NCI-H1092 treated with DMSO at 0.1 percent for 48 hours (cell line): ENCODE data around the gene LY6G6D.

ENCODE experiments used
- DNase-seq: peaks from one replicate; lab custom pipeline; 2025; lab: John Stamatoyannopoulos, UW

LY6G6D gene

DNA sequence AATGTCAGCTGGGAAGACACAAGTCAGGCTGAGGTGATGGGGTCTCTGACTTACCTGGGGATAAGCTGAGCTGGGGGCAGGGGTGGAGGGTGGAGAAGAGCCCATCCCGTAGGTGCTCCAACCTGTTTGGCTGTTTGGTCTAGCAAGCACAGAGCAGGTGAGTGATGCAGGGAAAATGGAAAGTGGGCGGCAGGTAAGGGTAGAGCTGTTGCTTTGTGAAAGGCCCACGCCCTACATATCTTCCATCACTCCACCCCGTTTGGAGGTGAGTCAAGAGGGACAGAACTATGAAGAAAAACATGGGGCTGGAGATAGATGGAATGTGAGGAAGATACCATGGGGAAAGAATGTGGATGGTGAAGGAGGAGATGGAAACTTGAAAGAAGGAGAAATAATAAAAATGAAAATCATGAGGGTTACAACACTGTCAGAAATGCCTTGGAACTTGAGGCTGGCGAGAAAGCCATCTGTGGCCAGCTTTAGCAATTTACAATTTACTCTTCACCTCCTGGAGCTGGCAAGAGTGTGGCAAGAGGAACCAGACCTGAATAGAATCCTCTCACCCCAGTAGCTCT, 5.1 kb downstream of the LY6G6D start:
- DNase-seq: no peak

DNA sequence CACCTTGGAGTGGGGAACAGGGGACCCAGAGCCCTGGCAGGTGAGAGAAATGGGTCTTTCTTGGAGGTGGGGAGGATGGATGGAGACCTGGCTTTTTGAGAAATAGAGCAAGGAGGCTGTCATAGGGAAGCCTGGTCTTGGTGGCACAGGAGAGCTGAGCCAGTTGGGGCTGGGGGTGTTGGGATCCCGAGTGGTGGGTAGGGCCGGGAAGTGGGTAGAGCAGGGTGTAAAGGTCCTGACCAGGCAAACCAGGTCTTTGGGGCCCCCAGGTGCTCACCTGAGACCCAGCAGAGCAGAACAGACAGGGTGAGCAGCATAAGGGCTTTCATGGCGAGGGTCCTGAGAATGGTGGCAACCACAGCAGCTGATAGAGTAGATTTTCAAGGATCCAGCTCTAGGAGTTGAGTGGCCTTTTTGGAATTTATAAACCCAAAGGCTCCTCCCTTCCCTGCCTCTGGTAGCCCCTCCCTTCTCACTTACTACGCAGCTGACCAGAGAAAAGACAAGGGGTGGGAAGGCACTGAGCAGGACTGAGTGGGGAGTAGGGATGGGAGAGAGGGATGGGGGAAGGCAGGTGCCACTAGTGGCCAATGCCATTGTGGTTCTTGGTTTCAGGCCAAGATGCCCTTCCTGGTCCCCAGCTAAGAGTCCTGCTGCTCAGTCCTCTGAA, 6.3 kb downstream of the LY6G6D start, which contains the start of gene LY6G6C:
Gene LY6G6C, minus strand, starts transcription at position 396 of the 670 bp plus-strand sequence. Its CDS starts 67 bp downstream, at position 329.
- no peak for DNase-seq

DNA sequence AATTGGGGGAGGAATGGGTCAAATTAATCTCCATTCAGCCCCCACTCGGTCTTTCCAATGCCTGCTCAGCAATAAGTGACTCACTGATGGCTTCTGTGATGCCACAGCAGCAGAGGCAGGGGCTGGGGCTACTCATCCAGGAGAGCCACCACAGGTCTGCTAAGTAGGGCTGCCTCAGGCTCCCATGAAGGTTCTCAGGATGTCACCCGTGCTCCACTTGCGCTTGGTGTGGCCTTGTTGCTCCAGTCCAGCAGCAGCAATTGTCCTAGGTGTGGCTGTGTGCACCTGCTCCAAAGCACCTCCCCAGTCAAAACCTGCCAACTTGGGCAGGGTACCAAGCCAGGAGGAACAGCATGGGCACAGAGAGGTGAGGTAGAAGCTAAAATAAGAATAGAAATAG, 7.0 kb downstream of the LY6G6D start:
- DNase-seq: no peak

DNA sequence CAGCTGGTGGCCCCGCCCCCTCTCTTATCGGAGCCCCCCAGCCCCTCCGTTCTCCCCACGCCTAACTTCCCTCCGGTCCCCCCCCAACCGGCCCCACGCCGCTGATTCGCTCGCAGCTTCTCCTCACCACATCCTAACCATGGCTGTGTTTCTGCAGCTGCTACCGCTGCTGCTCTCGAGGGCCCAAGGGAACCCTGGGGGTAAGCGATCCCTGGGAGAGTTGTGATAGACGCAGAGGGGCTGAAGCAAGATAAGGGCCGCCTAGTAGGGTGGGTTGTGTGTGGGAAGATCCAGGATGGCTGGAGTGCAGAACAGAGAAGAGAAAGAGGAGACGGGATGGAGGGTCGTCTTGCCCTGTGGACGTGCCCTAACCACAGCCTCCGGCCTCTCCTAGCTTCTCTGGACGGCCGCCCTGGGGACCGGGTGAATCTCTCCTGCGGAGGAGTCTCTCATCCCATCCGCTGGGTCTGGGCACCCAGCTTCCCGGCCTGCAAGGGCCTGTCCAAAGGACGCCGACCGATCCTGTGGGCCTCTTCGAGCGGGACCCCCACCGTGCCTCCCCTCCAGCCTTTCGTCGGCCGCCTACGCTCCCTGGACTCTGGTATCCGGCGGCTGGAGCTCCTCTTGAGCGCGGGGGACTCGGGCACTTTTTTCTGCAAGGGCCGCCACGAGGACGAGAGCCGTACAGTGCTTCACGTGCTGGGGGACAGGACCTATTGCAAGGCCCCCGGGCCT, 8.3 kb downstream of the LY6G6D start, which contains the start of gene MPIG6B:
Gene MPIG6B, plus strand, starts transcription at position 129 of the 735 bp plus-strand sequence. Its CDS starts 11 bp downstream, at position 140.
- no peak for DNase-seq

GRCh38 chr6:31723980-31724691, 9.0 kb downstream of the LY6G6D start:
- no peak for DNase-seq

- DNase-seq: no peak
Measured at GRCh38 chr6:31725502-31726350, 10.6 kb downstream of the LY6G6D start.

GRCh38 chr6:31727034-31727716, 12.0 kb downstream of the LY6G6D start:
- no peak for DNase-seq

DNA sequence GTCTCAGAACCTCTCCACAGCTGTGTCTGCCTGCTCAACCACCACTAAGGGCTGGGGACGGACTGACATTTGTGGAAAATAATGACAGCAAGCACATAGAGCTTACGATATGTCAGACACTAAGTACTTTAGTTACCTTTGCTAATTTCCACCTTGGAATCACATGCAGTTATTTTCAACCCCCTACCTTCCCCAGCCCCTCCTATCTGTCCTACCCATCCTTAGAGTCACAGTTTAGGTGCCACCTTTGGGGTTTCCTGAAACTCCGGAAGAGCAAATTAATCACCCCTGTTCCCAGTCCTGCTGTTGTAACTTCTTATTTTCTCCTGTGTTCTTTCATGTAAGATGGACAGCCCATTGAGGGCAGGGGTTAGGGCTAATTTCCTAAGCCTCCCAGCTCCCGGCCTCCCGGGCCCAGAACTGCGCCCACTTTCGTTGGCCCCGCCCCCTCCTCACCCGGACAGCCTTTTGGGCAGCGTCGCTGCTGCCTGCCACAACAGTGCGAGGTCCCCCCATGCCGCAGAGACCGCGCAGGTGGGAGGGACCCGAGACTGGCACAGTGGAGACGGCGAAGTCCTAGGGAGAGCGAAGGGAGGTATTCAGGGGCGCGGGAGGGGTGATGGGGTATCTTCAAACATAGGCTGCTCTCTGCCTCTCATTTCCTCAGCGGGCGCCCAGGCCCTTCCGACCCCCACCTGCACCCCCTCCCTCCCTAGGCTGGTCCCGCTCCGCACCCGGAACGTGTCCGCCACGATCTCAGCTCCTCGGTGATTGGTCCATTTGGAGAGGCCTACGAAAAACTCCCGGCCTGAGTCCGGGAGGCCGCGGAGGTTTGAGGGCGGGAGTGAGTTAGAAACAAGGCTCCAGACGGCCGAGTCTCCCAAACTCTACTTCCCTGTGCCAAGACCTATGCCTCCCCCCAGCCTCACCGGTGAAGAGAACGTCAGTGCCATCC, 12.8 kb downstream of the LY6G6D start:
- no peak for DNase-seq

DNA sequence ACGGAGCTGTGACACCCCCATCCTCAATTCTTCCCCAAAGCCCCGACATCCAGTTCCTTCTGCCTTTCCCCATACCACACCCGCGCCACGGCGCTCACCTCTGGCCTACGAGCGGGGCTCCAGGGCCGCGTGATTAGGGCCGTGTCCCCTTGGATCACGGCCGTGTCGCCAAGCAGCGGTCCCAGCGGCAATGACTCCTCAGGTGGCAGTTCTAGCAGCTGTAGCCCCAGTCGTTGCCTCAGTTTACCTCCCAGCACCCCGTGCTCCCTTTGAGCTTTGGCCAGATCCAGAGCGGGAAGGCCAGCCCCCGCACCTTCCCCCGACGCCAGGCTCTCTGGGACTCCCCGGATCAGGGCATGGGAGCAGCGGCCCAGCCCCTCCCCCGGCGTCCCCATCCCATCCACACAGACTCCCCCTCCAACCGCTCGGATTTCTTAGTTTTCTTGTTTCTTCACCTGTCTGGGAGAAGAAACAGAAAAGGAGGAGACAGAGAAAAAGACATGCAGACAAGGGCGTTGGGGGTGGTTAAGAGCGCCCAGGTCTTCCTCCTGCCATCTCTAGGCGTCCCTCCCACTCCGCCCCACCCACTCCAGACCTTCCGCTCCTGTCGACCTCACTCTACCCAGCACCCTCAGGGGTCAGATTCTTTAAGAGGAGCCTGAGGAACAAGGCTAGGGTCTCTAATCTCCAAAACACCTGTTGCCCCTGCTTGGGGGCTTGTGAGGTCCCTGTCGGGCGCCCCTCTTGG, 13.8 kb downstream of the LY6G6D start, which contains the start of gene DDAH2:
Gene DDAH2, minus strand, starts transcription at position 533 of the 748 bp plus-strand sequence. Its CDS starts 138 bp downstream, at position 395.
- DNase-seq: no peak

GRCh38 chr6:31729515-31729978, 14.4 kb downstream of the LY6G6D start:
- DNase-seq: peak; percentile 49

- DNase-seq: peak; percentile 16
Measured at GRCh38 chr6:31729979-31730630, 15.0 kb downstream of the LY6G6D start.

GRCh38 chr6:31730631-31731086, 15.5 kb downstream of the LY6G6D start:
- DNase-seq: no peak

DNA sequence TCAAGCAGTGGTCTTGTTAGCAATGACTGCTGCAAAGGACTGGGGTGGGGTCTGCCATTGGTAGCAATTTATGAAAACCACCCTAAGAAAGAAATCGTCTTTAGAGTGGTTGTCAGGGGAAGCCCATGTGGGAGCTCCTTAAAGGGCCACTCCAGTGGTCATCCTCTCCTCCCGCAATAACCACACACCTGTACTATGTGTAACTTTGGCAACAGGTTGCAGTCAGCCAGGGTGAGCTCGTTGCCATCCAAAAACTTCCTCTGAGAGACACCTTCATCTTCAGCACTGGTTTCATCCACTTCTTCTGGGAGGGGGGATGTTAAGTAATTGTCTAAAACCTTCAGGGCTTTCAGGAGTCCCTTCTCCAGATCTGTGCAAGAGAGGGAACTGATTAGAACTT, 16.9 kb downstream of the LY6G6D start:
- DNase-seq: no peak

- DNase-seq: no peak
Measured at GRCh38 chr6:31733734-31734133, 18.6 kb downstream of the LY6G6D start.

DNA sequence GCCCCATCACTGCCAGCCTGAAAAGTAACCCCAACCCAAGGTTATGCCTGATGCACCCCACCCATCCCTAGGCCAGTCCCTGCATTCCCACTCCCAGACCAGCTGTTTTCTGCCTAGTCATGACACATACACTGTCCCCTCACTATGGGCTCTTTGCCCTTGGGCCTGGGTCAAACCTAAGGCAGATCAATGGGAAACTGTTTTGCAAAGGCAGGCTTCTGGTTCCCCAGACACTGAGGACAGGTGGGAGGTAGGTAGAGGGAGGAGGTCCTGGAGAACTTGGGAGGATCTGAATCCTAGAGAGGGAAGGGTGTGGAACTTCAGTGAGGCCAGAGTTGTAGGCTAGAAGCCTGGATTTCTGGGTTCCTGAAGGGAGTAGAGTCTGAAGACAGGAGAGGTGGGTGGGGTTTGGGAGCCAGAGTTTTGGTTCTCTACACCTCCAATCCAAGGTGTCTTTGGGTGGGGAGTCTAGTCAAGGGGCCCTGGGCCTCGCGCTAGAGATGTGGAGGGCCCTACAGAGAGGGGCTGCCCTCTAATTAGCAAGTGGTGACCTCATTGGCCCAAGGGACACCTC, 19.2 kb downstream of the LY6G6D start:
- DNase-seq: no peak

GRCh38 chr6:31734821-31735406, 19.8 kb downstream of the LY6G6D start:
- peak; percentile 13 for DNase-seq
